Fibroblast of pulmonary artery (primary cell): Measurements from ENCODE around the gene LUZP2.

ENCODE experiments used
- DNase-seq: peaks from one replicate; pipeline ENCODE4 v3.0.0-alpha.2; 2010; ENCODE audit warnings: low read depth
- H3K4me3 ChIP-seq: replicated peaks from 2 replicates; pipeline ENCODE4 v1.5.1; 2011; ENCODE audit warnings: low read depth, mild to moderate bottlenecking, control low read depth, low read length, moderate library complexity
- CTCF ChIP-seq: IDR thresholded peaks from 2 replicates; pipeline ENCODE4 v1.5.1; 2011; ENCODE audit warnings: mild to moderate bottlenecking, control low read depth, low read length, inconsistent platforms; ENCODE audit errors: missing control alignments

Gene LUZP2

GRCh38 chr11:24794064-24794463 lies 297.2 kb downstream of the LUZP2 start:
- DNase-seq: peak; percentile 12
- no peak overlapping the region for H3K4me3 ChIP-seq
- TF ChIP-seq CTCF: no peak

GRCh38 chr11:24805671-24806070 lies 308.8 kb downstream of the LUZP2 start:
- H3K4me3 ChIP-seq: no peak overlapping the region
- TF ChIP-seq CTCF: no peak
- no peak for DNase-seq

- no peak overlapping the region for H3K4me3 ChIP-seq
- TF ChIP-seq CTCF: no peak
Measured at GRCh38 chr11:24808173-24808572, 311.3 kb downstream of the LUZP2 start.

GRCh38 chr11:24819006-24819405 lies 322.2 kb downstream of the LUZP2 start:
- DNase-seq: no peak
- no peak for TF ChIP-seq CTCF
- no peak overlapping the region for H3K4me3 ChIP-seq

More at GRCh38 chr11:24808173-24808572, 311.3 kb downstream of the LUZP2 start:
- no peak for DNase-seq

- no peak for TF ChIP-seq CTCF
- H3K4me3 ChIP-seq: no peak overlapping the region
- no peak for DNase-seq
Measured at GRCh38 chr11:24819863-24820434, 323.1 kb downstream of the LUZP2 start.

- H3K4me3 ChIP-seq: no peak overlapping the region
- no peak for TF ChIP-seq CTCF
- DNase-seq: peak; percentile 16
Measured at GRCh38 chr11:24820541-24820940, 323.7 kb downstream of the LUZP2 start.

GRCh38 chr11:24828938-24829605 lies 332.2 kb downstream of the LUZP2 start:
- DNase-seq: no peak
- no peak overlapping the region for H3K4me3 ChIP-seq
- TF ChIP-seq CTCF: no peak
